Measurements from ENCODE around the gene FANCE.

FANCE gene

GRCh38 chr6:35452183-35453090 is at the start of gene FANCE:
FANCE (plus strand) TSS chr6:35452338; CDS start chr6:35452546, 208 bp downstream.
- in situ Hi-C loops (cut with MboI; ENCODE audit: low sequenced_read_pairs) = no loop called here

GRCh38 chr6:35402856-35403191 is 49.3 kb upstream of the FANCE start:
- in situ Hi-C loops (cut with MboI; ENCODE audit: low sequenced_read_pairs) = no loop called here

- in situ Hi-C loops (cut with MboI; ENCODE audit: low sequenced_read_pairs) = no loop called here
Measured at GRCh38 chr6:35403544-35404442, 48.3 kb upstream of the FANCE start.

GRCh38 chr6:35406711-35407485 is 45.2 kb upstream of the FANCE start:
- in situ Hi-C loops (cut with MboI; ENCODE audit: low sequenced_read_pairs) = no loop called here

- in situ Hi-C loops (cut with MboI; ENCODE audit: low sequenced_read_pairs) = no loop called here
Measured at GRCh38 chr6:35409245-35409644, 42.9 kb upstream of the FANCE start.

GRCh38 chr6:35410131-35410530 is 42.0 kb upstream of the FANCE start:
- in situ Hi-C loops (cut with MboI; ENCODE audit: low sequenced_read_pairs) = no loop called here

GRCh38 chr6:35411066-35411465 is 41.1 kb upstream of the FANCE start:
- in situ Hi-C loops (cut with MboI; ENCODE audit: low sequenced_read_pairs) = no loop called here

GRCh38 chr6:35412102-35412501 is 40.0 kb upstream of the FANCE start:
- in situ Hi-C loops (cut with MboI; ENCODE audit: low sequenced_read_pairs) = no loop called here

- in situ Hi-C loops (cut with MboI; ENCODE audit: low sequenced_read_pairs) = no loop called here
Measured at GRCh38 chr6:35413911-35414310, 38.2 kb upstream of the FANCE start.

- in situ Hi-C loops (cut with MboI; ENCODE audit: low sequenced_read_pairs) = no loop called here
Measured at GRCh38 chr6:35415065-35415891, 36.9 kb upstream of the FANCE start.

- in situ Hi-C loops (cut with MboI; ENCODE audit: low sequenced_read_pairs) = no loop called here
Measured at GRCh38 chr6:35417979-35418661, 34.0 kb upstream of the FANCE start.

GRCh38 chr6:35419417-35419816 is 32.7 kb upstream of the FANCE start:
- in situ Hi-C loops (cut with MboI; ENCODE audit: low sequenced_read_pairs) = no loop called here

GRCh38 chr6:35419961-35420360 is 32.2 kb upstream of the FANCE start:
- in situ Hi-C loops (cut with MboI; ENCODE audit: low sequenced_read_pairs) = no loop called here

- in situ Hi-C loops (cut with MboI; ENCODE audit: low sequenced_read_pairs) = no loop called here
Measured at GRCh38 chr6:35425284-35425683, 26.9 kb upstream of the FANCE start.

- in situ Hi-C loops (cut with MboI; ENCODE audit: low sequenced_read_pairs) = no loop called here
Measured at GRCh38 chr6:35426074-35426473, 26.1 kb upstream of the FANCE start.

GRCh38 chr6:35427435-35427834 is 24.7 kb upstream of the FANCE start:
- in situ Hi-C loops (cut with MboI; ENCODE audit: low sequenced_read_pairs) = no loop called here

GRCh38 chr6:35427851-35428321 is 24.3 kb upstream of the FANCE start:
- in situ Hi-C loops (cut with MboI; ENCODE audit: low sequenced_read_pairs) = no loop called here

GRCh38 chr6:35428421-35429149 is 23.6 kb upstream of the FANCE start:
- in situ Hi-C loops (cut with MboI; ENCODE audit: low sequenced_read_pairs) = no loop called here

- in situ Hi-C loops (cut with MboI; ENCODE audit: low sequenced_read_pairs) = no loop called here
Measured at GRCh38 chr6:35429463-35429862, 22.7 kb upstream of the FANCE start.
